Lower lobe of right lung (tissue), 2 donors: ENCODE measurements around the gene LMCD1. TPM values are rescaled to one million over a fixed set of nuclear protein-coding genes. Genes with fewer than 3 reads are reported as not detected.

Source experiments
- ATAC-seq, 2 donors: fragments of 200-7000 bp; cut with Tn5 transposase; one replicate each; pipeline ENCODE4 v1.9.1; 2020 to 2022; ENCODE audit warnings: mild to moderate bottlenecking in 2 of 2, moderate library complexity in 2 of 2
- DNase-seq: peaks from one replicate; pipeline ENCODE4 v3.0.0-alpha.2; 2020
- H3K27ac ChIP-seq: fragments of 200-600 bp; one replicate; pipeline ENCODE4 v1.8.0; 2022
- H3K27me3 ChIP-seq: fragments of 200-600 bp; one replicate; pipeline ENCODE4 v1.8.0; 2022; ENCODE audit warnings: low read depth
- H3K36me3 ChIP-seq: fragments of 200-600 bp; one replicate; pipeline ENCODE4 v1.8.0; 2022; ENCODE audit warnings: mild to moderate bottlenecking
- H3K4me1 ChIP-seq: fragments of 200-600 bp; one replicate; pipeline ENCODE4 v1.8.0; 2022
- H3K4me3 ChIP-seq: fragments of 200-600 bp; one replicate; pipeline ENCODE4 v1.8.0; 2022; ENCODE audit warnings: mild to moderate bottlenecking
- H3K9me3 ChIP-seq: fragments of 200-600 bp; one replicate; pipeline ENCODE4 v1.8.0; 2022
- CTCF ChIP-seq: fragments of 200-600 bp; IDR thresholded peaks from one replicate; pipeline ENCODE4 v1.8.0; 2022; ENCODE audit warnings: antibody characterized with exemption, mild to moderate bottlenecking
- intact Hi-C: fragments of 100-400 bp; cut with DNase I; formaldehyde crosslinking; loops from one replicate; pipeline ENCODE4 v1.11.0; 2022
- total RNA-seq: library from RNA; stranded (reverse); fragmentation: NEBNext Ultra II Directional; extraction: Animal tissue kit (Norgen Biotek cat#: 25700); gene quantifications from one replicate; pipeline ENCODE4 v1.2.1, GENCODE V29; 2021
- donor health status: DM: no; HTN: yes; CAD: no; lungs with severe emphysema.

LMCD1 gene
- total RNA-seq, 1 donor from 2014 or later, result 93.6 TPM

GRCh38 chr3:8457039-8457438 lies 44.6 kb upstream of the LMCD1 start:
- no peak for ATAC-seq
- no peak for DNase-seq
- TF ChIP-seq CTCF, result no peak
- Histone ChIP-seq H3K27me3 (no peaks in the 10 kb centered on the region), H3K9me3 (no peaks in the 10 kb centered on the region), H3K27ac (peak overlapping the region; percentile 22), H3K36me3 (no peaks in the 10 kb centered on the region), H3K4me1 (peaks cover 10% of the 10 kb centered on the region), H3K4me3 (no peak overlapping the region)
- intact Hi-C loops, result no loop called here

- H3K27me3 ChIP-seq, result no peaks in the 10 kb centered on the region
- H3K4me1 ChIP-seq, result peaks cover 13% of the 10 kb centered on the region
- H3K4me3 ChIP-seq, result no peak overlapping the region
- no peak for DNase-seq
- intact Hi-C loops, result no loop called here
- no peak for TF ChIP-seq CTCF
- ATAC-seq, result peak in 1 of 2 donors; percentile 2
- no peaks in the 10 kb centered on the region for H3K36me3 ChIP-seq
- H3K9me3 ChIP-seq, result no peaks in the 10 kb centered on the region
- H3K27ac ChIP-seq, result peak overlapping the region; percentile 37
Measured at GRCh38 chr3:8458238-8458661, 43.4 kb upstream of the LMCD1 start.

GRCh38 chr3:8458711-8459110 lies 42.9 kb upstream of the LMCD1 start:
- ATAC-seq (peak; percentile 42 to 81), DNase-seq (no peak)
- no peak for TF ChIP-seq CTCF
- intact Hi-C loops, result no loop called here
- Histone ChIP-seq H3K4me3 (no peak overlapping the region), H3K36me3 (no peaks in the 10 kb centered on the region), H3K27ac (peak overlapping the region; percentile 46), H3K27me3 (no peaks in the 10 kb centered on the region), H3K4me1 (peaks cover 13% of the 10 kb centered on the region), H3K9me3 (no peaks in the 10 kb centered on the region)

- no peaks in the 10 kb centered on the region for H3K36me3 ChIP-seq
- DNase-seq (no peak), ATAC-seq (peak in 1 of 2 donors; percentile 42)
- no peaks in the 10 kb centered on the region for H3K9me3 ChIP-seq
- no peak overlapping the region for H3K4me3 ChIP-seq
- intact Hi-C loops, result no loop called here
- H3K27ac ChIP-seq, result peak overlapping the region; percentile 43
- TF ChIP-seq CTCF, result no peak
- peaks cover 13% of the 10 kb centered on the region for H3K4me1 ChIP-seq
- H3K27me3 ChIP-seq, result no peaks in the 10 kb centered on the region
Measured at GRCh38 chr3:8460050-8460708, 41.4 kb upstream of the LMCD1 start.

- intact Hi-C loops, result no loop called here
- Histone ChIP-seq H3K27me3 (no peaks in the 10 kb centered on the region), H3K4me1 (peaks cover 13% of the 10 kb centered on the region), H3K27ac (peak overlapping the region; percentile 43), H3K9me3 (no peaks in the 10 kb centered on the region), H3K36me3 (no peaks in the 10 kb centered on the region), H3K4me3 (no peak overlapping the region)
- no peak for TF ChIP-seq CTCF
- ATAC-seq, result peak; percentile 17 to 36
- DNase-seq, result no peak
Measured at GRCh38 chr3:8460815-8461456, 40.7 kb upstream of the LMCD1 start.
